Measurements from ENCODE around the gene CCDC190.
"Not testable (repeated sequence)": the region's sequence is repeated elsewhere in the genome, so short reads cannot be mapped to it uniquely, and the experiment has no call there.

The CCDC190 gene

DNA sequence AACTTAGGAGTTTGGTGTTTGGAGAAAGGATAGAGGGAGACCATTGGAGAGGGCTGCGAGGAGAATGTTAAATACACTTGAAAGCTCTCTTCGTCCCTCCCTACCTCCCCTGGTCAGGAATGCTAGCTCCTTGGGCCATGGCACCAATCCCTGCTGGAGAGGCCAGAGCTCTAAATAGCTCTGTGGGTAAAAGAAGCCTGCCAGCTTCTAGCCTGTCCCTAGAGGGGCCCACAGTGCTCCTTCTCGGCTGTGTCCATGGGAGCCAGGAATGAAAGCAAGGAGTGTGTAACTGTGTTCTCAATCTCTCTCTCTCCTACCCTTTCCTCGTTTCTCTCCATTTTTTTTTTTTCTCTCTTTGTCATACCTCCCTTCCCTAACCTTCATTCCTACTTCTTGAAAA is at the start of gene CCDC190:
Gene CCDC190 (minus strand): TSS at position 75 of the 400 bp plus-strand sequence. CDS start 1,529 bp downstream, outside the sequence.
- DNase-seq (ENCODE audit: low read depth in 2 of 2, low spot score in 1 of 2) = no peak

GRCh38 chr1:162910161-162910560 is 49.2 kb upstream of the CCDC190 start:
- no peak for DNase-seq (ENCODE audit: low read depth in 2 of 2, low spot score in 1 of 2)

DNA sequence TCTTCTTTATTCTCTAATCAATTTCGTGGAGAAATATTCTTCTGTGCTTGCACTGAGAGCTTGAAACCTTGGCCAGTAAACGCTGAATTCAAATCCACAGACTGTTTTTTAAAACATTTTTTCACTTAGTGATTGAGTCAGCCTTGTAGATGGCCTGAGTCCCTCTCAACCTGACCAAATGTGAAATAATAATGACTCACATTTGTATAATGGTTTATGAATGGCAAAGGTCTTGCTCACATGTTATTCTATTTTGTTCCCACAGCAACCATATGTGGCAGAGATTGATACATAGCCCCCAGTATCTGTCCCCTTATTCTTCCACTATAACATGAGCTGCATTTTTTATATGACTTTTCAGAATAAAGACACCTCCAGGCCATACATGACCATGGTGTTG is 47.8 kb upstream of the CCDC190 start:
- DNase-seq (ENCODE audit: low read depth in 2 of 2, low spot score in 1 of 2) = no peak

GRCh38 chr1:162908236-162908635 is 47.3 kb upstream of the CCDC190 start:
- no peak for DNase-seq (ENCODE audit: low read depth in 2 of 2, low spot score in 1 of 2)

- no peak for DNase-seq (ENCODE audit: low read depth in 2 of 2, low spot score in 1 of 2)
These were observed 45.5 kb upstream of the CCDC190 start for GRCh38 chr1:162906485-162906884.

DNA sequence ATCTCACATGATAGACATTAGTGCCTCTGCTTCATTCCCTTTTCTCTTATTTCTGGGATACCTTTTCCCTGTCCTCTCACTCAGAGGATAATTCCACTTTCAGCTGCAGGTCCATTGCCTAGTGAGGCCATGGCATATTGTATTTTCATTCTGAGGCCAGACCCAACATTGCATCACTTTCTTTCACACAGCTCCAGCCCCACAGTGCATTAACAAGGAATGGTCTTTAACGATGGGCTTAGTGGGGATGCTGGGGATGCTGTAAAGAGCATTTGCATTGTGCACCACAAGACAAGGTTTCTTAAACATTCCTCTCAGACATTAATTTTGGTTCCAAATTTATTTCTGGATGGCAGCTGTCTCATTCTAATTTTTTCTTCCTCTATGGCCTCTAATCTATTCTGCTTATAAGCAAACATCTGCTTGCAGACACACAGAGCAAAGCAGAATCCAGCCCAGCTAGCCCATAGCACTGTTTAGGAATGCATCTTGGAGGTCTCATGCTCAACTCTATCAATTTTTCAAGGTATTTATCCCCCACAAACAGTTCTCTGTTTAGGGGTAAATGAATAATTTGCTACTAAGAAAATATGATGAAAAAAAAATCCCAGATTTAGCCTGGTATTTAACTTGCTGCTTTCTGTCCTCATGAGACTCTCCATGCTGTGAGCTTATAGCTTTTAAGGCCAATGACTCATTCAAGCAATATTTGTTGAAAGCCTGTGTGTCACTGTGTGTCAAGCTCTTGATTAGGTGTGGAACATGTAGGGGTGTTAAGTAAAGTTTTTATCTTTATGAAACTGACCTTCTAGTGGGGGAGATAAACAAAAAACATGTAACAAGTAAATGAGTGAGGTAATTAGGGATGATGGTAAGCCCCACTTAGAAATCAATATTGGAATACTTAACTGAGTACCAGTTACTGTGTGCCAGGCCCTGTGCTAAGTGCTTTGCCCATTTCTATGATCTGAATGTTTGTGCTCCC is 44.5 kb upstream of the CCDC190 start:
- no peak for DNase-seq (ENCODE audit: low read depth in 2 of 2, low spot score in 1 of 2)

- DNase-seq (ENCODE audit: low read depth in 2 of 2, low spot score in 1 of 2) = no peak
These were observed 43.6 kb upstream of the CCDC190 start for GRCh38 chr1:162904579-162904978.

- no peak for DNase-seq (ENCODE audit: low read depth in 2 of 2, low spot score in 1 of 2)
These were observed 43.0 kb upstream of the CCDC190 start for GRCh38 chr1:162904023-162904422.

GRCh38 chr1:162903246-162903645 is 42.3 kb upstream of the CCDC190 start:
- no peak for DNase-seq (ENCODE audit: low read depth in 2 of 2, low spot score in 1 of 2)

- no peak for DNase-seq (ENCODE audit: low read depth in 2 of 2, low spot score in 1 of 2)
These were observed 41.4 kb upstream of the CCDC190 start for GRCh38 chr1:162902416-162902815.

DNA sequence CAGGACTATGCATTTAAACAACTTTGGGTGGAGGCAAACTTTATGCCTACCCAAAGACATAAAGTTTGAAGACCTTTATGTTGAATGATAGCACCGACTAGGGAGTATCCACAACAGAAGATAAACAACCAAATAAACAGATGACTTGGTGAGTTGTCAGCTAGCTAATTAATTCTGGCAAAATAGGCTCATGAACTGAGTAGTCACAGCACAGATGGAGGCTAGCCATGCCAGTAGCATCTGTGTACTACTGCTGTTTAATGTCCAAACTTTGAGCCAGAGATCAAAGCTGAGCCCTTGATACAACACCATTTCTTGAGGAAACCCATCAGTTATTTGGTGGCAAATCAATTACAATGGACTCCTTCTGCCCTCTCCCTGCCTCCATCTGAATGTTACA is 40.3 kb upstream of the CCDC190 start:
- DNase-seq (ENCODE audit: low read depth in 2 of 2, low spot score in 1 of 2) = no peak

DNA sequence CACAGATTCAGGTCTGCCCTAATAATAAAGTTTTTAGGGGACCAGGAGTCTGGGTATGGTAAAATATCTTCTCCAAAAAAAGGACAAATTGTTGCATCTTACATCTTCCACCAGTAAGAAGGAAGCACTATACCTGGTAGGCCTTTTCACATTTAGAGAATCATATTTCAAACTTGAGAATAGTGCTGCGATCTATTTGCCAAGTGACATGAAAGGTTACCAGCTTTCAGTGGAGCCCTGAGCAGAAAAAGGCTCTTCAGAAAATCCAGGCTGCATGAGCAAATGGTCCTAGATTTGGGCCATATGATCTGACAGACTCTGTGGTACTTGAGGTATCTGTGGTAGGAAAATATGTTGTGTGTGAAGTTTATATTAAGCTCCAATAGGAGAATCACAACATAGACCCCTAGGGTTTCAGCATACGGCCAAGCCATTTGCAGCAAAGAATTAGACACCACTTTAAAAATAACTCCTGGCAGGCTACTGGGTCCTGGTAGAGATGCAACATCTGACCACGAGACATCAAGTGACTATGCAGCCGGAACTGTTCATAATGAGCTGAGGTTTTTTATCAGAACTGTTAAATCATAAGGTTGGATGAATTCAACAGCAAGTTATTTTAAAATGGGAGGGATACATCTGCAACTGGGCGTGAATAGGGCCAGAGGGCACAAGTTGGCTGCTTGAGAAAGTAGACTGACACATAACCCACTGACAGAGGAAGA is 38.6 kb upstream of the CCDC190 start:
- DNase-seq (ENCODE audit: low read depth in 2 of 2, low spot score in 1 of 2) = no peak

GRCh38 chr1:162893612-162893908 is 32.6 kb upstream of the CCDC190 start:
- no peak for DNase-seq (ENCODE audit: low read depth in 2 of 2, low spot score in 1 of 2)

- DNase-seq (ENCODE audit: low read depth in 2 of 2, low spot score in 1 of 2) = no peak
These were observed 32.1 kb upstream of the CCDC190 start for GRCh38 chr1:162892906-162893611.

- no peak for DNase-seq (ENCODE audit: low read depth in 2 of 2, low spot score in 1 of 2)
These were observed 29.0 kb upstream of the CCDC190 start for GRCh38 chr1:162889989-162890388.

DNA sequence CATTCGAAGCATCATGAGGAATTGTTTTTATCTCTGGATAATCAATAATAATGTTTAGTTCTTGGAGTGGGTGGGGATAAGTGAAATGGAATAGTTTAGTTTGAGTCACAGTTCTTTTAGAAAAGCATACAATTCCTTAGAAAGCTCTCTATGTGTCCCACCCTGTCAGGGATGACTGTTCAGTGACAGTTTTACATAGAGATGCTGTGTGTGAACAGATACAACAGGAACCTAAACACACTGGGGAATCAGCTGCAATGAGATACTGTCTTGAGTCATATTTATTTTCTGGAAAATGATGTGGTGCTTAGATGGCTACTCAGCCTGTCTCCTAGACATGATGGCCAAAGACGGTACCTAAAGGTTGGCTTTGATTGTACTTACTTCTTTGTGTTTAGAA is 25.7 kb upstream of the CCDC190 start:
- no peak for DNase-seq (ENCODE audit: low read depth in 2 of 2, low spot score in 1 of 2)

- no peak for DNase-seq (ENCODE audit: low read depth in 2 of 2, low spot score in 1 of 2)
These were observed 24.3 kb upstream of the CCDC190 start for GRCh38 chr1:162885265-162885664.

DNA sequence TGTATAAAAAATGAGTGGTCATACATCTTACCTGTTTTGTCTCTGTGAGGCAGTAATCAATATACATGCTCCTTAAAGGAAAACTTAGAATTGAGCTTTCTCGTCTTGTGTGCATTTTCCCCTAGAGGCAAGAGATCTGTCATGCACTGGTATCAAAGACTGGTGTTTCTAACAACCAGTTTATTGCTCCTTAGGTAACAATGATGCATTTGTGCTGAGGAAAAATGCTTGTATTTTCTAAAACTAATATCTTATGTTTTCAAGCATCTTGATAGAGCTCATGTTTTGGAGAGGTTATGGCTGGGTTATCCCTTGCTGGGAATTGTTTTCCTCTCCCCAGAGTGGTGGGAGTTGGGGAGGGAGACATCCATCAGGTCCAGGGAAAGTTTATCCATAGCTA is 23.9 kb upstream of the CCDC190 start:
- no peak for DNase-seq (ENCODE audit: low read depth in 2 of 2, low spot score in 1 of 2)

DNA sequence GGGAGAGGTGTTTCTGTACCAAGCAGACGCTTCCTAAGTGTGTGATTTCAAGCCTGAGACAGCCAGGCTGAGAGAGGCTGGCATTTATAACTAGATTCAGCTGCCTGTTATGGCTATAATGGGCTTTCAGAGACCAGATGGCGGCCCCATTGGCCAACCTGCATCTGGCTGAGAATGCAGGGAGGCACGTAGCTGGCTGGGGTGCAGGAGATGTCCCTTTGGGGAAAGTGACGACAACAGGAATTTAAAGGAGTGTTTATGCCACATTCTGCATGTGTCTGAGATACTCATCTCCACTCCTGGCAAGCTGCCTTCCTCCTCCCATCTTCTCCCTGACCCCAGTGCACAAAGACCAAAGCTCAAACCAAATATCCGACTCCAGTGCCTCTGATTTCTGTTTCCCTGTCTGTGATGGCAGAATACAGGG is 21.3 kb upstream of the CCDC190 start:
- DNase-seq (ENCODE audit: low read depth in 2 of 2, low spot score in 1 of 2) = no peak

GRCh38 chr1:162881590-162881989 is 20.6 kb upstream of the CCDC190 start:
- no peak for DNase-seq (ENCODE audit: low read depth in 2 of 2, low spot score in 1 of 2)

GRCh38 chr1:162880617-162881016 is 19.6 kb upstream of the CCDC190 start:
- DNase-seq (ENCODE audit: low read depth in 2 of 2, low spot score in 1 of 2) = not testable (repeated sequence)
